Retina (tissue), 1 donor: ENCODE measurements around the gene COA3.

Experiments used
- DNase-seq: peaks from one replicate; pipeline ENCODE4 v3.0.0-alpha.2; 2016

The COA3 gene

DNA sequence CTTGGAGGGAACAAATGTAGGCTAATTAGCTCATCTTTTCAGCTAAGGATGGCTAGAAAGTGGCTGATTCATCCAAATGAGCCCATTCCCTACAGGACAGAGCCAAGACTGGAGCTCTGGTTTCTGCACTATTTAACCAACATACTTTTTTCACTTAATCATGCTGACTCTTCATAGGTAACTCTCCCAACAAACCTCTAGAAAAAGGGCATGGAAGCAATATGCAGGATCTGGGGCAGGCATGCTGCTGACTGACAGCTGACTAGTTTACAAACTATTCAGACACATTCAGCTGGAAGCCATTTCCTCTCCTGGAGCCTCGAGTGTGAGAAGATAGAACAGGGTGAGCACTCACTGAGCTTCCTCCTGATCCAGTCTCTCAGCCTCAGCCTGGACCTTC is 19.4 kb upstream of the COA3 start:
- DNase-seq = no peak

DNA sequence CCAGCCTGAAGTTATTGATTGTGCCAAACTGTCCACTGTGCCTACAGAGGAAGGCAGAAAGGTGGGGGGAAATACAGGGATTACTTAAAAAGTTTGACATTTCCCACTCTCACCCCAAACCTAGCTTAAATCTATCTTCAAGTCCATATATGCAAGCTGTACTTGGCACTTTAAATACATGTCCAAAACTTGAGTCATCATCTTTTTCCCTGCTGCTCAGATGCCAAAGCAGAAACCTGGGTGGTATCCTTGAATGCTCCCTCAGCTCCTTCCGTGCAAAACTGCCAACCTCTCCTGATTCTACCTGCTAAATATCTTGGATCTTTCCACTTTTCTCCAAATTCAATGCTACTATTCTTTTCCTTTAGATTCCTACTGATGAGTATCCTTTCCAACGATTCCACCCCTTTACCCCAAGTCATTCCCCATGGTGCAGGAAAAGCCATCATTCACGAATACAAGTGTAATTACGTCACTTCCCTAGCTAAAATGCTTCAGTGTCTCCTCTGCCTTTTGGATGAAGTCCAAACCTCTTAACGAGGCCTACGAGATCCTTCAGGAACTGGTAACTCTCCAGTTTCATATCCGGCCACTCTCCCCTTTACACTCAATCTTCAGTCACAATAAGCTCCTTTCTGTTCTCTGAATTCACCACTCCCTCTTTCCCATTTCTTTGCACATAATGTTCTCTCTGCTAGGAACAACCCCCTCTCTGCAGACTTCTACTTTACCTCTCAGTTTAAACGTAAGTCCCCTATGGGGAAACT is 16.3 kb upstream of the COA3 start:
- no peak for DNase-seq

DNA sequence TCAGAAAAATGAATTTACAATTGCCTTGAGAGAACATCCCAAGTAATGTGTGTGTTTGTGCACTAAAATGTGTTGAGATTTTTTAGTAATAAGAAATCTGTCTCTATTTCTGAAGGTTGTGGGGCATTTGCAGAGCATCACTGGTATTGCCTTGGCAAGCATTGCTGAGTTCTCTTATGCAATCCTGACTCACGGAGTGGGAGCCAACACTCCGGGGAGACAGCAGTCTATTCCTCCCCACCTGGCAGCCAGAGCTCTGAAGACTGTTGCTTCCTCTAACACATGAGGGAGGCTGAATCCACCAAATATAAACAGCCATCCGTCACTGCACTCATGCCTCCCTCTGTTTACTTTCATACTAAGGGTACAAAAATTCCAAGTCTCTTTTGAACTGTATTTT is 10.7 kb upstream of the COA3 start:
- DNase-seq = no peak

DNA sequence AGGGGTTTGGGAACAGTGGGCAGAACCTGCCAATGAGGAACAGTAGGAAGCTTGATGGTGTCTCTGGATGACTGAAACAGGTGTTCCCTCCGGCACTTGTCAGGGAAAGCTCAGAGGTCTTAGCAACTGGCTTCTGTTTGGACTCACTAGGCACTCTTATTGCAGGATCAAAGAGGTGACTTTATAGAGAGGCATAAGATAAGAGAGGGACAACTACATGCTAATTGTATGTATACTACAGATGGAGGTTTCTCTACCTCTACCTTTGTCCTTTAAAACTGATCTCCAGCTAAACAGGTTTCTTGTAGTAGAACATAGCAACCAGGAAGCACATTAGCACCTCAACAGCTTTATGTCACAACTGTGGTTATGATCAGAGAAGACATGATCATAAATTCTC is 7.7 kb upstream of the COA3 start:
- DNase-seq = no peak

DNA sequence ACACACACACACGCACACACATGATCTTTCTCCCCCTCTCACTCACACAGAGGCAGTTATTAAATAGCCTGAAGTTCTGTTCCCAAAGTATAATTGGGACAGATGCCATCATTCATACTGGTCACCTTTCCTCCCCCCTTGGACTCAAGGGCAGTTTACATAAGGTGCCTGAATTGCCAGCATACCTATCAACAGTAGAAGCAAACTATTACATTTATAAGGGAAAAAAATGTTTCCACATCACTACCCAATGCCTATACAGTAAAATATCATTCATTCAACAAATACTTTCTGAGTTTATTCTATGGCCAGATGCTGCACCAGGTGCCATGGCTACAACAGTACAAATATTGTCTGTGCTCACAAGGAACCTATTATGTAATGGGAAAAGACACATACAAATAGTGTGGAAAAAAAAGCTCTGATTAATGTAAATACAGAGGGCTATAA is 6.4 kb upstream of the COA3 start:
- DNase-seq = no peak

DNA sequence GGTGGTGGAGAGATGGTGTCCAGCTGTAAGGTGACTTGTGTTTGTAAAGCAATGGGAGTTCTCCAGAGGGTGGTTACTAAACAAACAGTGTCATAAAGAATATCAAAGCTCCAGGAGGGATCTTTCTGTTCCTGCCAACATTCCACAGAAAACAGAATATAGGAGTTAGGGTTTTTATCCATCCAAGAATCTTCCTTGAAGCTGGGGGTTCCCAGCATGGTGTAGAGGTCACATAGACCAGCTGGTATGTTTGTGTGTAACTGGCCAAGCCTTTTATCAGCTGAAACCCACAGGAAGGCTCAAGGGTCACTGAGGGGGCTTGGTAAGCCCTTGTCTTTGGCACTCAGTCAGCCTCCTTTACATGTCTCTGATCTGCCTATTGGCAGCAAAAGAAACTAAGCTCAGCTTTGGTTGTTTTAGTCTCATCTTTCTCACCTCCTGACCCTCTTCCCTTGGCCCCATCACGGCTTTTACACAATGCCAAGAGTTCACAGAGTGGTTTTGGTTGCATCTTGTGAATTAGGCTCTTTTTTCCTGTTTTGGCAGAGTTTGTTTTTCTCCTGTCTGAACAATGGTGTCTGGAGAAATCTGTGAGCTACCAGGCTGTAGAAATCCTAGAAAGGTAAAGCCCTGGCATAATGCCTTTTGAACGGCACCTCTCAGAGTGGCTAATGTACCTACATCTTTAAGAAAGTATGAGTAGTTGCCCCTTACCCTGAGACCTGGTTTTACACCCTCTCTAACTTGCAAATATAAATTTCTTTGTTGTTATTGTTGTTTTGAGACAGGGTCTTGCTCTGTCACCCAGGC is 4.8 kb upstream of the COA3 start:
- DNase-seq = no peak

DNA sequence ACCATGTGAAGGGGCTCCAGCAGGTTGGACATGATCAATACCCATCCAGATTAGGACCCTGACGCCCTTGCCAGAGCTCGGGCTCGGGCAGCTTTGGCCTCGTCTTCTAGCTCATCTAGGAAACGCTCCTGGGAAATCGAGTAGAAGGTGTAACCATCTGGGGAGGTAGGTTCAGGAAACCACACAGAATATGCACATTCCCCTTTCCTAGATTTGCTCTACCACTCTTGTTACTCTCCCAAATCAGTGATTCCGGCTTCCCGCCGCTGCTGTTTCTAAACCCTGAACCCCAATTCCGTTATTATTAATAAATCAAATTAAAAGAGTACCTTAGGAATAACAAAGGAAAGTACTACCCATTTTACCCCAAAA is 507 bp downstream of the COA3 start:
- peak; percentile 16 for DNase-seq

DNA sequence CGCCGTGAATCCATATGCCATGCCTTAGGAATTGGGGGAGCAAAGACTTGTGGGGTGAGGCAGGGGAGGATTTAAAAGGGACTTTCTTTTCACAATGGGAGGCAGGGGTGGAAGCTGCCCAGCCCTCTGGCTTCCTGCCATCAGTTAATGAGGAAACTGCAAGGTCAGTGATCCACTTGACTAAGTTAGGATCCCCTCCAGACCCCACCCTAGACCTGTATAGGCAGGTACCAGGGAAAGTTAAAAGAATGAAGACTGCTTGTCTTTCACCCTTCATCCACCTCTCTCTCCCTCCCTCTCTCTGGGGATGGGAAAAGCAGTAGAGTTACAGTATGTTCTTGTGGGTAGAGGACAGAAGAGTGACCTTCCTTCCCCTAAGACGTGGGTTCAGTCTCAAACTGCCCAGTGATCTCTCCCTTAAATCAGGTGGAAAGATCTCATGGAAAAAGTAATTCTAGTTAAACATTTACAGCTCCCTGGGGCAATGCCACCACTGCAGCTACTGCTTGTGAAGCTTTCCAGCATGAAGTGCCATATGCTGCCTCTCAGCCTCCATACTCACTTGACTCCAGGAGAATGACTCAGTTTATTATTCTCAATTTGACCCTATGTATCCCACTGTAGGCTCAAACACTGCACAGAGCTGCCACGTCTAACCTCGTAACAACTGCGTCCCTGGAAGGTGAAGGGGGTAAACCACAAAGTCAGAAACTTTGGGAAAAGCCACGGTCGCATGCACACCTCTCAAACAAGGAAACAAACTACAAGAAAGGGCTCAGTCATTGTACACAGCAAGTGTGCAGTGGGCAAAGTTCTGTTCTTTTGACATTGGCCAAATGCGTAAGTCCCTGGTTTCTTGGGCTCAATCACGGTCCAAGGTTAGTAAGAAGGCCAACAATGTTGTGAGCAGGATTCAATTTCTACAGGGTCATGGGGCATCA is 1.2 kb downstream of the COA3 start:
- no peak for DNase-seq

DNA sequence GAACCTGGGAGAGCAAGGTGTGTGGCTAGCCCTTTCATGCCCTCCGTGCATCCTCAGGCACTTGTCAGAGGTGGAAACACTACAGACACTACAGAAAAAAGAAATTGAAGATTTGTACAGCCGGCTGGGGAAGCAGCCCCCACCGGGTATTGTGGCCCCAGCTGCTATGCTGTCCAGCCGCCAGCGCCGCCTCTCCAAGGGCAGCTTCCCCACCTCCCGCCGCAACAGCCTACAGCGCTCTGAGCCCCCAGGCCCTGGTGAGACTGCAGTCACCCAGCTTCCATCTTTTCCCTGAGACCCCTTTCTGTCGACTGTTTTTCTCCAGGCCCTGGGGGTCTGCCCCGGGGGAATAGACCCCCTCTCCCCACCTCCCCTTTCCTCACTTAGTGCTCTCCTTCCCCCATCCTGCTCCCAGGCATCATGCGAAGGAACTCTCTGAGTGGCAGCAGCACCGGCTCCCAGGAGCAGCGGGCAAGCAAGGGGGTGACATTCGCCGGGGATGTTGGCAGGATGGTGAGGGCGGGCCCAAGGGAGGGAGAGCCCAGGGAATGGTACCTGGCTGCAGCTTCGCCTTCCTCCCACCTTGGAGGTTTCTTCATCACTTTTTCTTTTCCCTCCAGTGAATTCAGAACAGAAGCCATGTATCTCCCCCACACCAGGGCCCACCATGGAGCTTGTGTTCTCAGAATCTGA is 2.3 kb downstream of the COA3 start:
- no peak for DNase-seq

DNA sequence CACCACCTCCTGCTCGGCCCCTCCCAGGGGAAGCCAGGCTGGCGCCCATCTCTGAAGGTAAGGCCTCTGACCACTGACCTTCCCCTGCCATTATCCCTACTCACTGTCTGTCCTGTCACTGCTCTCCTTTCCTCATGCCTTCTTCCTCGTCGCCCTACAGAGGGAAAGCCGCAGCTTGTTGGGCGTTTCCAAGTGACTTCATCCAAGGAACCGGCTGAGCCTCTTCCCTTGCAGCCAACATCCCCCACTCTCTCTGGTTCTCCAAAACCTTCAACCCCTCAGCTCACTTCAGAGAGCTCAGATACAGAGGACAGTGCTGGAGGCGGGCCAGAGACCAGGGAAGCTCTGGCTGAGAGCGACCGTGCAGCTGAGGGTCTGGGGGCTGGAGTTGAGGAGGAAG is 3.0 kb downstream of the COA3 start:
- DNase-seq = no peak

DNA sequence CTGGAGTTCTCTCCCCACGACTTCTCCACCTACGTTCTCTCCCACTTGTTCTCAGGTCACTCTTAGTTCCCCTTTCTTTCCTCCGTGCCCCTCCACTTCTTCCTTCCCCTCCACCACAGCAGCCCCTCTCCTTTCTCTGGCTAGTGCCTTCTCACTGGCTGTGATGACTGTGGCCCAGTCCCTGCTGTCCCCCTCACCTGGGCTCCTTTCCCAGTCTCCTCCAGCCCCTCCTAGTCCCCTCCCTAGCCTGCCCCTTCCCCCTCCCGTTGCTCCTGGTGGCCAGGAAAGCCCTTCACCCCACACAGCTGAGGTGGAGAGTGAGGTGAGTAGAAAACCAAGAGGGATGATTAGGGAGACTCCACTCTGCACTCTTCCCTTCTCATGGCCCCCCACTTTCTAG is 3.4 kb downstream of the COA3 start:
- DNase-seq = no peak

DNA sequence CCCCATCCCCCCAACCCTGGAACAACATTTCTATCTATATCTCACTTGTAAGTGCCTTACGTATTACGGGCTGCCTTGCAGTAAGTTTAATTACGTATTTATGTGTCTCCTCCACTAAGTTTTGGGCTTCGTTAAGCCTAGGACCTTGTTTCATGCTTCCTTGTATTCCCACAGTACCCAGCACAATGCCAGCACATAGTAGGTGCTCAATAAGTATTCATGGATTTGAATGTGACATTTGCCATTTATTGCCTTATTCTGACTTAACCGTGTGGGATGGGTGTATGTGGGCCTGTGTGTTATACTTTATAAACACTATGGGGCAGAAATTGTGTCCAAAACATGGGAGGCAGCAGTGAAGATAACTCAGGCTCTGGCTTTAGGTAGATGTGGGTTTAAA is 6.0 kb downstream of the COA3 start:
- no peak for DNase-seq

DNA sequence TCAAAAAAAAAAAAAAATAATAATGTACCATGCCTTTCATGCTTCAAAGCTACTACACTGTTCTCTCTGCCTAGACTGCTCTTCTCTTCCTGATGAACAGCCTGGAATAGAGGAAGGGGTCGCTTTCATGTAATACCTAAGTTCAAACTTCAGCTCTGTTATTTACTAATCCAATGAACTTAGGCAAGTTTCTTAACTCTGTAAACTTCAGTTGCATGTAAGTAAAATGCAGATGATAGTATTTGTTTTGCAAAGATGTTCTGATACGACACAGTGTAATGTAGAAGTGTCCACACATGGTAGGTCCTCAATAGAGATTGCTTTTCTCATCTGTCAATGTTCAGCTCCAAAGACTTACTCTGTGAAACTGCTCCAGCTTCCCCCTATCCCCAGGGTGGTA is 6.6 kb downstream of the COA3 start:
- DNase-seq = no peak

DNA sequence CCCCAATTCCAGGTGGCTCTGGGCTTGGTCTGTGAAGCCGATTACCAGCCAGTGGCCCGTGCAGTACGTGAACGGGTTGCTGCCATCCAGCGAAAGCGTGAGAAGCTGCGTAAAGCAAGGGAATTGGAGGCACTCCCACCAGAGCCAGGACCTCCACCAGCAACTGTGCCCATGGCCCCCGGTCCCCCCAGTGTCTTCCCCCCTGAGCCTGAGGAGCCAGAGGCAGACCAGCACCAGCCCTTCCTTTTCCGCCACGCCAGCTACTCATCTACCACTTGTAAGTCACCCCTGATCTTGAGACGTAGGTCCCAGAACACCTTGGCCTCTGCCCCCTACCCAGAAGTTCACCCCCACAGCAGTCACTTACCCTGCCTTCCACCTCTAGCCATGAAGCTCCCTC is 11.2 kb downstream of the COA3 start:
- DNase-seq = no peak

DNA sequence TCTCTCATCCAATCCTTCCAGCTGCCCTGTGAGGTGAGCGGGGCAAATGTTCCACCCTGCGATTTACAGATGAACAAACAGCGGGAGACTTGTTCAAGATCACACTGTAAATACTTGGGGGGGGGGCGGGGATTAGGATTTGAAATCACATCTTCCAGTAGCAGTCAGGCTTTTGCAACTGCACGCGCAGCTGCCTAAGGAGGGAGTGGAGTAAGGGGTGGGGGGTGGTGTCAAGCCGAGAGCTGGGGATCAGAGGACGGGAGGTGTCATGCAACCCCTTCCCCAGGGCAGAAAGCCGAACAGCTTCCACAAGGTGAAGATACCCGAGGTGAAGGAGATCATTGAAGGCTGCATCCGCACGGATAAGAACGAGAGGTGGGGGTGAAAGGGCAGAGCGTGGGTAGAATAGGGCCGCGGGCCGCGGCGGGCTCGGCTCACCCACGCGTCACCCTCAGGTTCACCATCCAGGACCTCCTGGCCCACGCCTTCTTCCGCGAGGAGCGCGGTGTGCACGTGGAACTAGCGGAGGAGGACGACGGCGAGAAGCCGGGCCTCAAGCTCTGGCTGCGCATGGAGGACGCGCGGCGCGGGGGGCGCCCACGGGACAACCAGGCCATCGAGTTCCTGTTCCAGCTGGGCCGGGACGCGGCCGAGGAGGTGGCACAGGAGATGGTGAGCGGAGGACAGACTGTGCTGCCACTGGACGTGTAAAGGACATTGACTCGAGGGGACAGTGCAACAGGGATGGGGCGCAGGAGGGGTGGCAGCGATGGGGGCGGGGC is 13.5 kb downstream of the COA3 start:
- peak; percentile 47 for DNase-seq

DNA sequence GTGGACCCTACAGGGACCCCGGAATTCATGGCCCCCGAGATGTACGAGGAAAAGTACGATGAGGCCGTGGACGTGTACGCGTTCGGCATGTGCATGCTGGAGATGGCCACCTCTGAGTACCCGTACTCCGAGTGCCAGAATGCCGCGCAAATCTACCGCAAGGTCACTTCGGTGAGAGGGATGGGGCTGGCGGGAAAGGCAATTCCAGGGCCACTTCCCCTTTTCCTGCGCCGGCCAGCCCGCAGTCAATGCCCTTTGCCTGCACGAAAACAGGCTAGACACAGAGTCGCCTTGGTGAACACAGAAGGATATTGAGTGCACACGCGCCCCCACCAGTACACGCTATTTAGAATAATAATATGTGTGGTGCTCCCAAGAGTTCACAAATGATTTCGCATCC is 14.1 kb downstream of the COA3 start:
- DNase-seq = no peak

DNA sequence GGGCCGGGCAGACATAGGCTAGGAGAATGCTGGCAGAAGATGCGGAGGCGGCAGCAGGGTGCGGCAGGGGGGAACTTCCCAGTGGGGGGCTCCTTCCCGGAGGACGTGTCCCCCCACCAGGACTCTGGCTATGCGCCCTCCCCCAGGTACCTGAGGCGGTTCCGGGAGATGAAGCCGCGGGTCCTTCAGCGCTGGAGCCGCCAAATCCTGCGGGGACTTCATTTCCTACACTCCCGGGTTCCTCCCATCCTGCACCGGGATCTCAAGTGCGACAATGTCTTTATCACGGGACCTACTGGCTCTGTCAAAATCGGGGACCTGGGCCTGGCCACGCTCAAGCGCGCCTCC is 14.7 kb downstream of the COA3 start:
- DNase-seq = peak; percentile 10

DNA sequence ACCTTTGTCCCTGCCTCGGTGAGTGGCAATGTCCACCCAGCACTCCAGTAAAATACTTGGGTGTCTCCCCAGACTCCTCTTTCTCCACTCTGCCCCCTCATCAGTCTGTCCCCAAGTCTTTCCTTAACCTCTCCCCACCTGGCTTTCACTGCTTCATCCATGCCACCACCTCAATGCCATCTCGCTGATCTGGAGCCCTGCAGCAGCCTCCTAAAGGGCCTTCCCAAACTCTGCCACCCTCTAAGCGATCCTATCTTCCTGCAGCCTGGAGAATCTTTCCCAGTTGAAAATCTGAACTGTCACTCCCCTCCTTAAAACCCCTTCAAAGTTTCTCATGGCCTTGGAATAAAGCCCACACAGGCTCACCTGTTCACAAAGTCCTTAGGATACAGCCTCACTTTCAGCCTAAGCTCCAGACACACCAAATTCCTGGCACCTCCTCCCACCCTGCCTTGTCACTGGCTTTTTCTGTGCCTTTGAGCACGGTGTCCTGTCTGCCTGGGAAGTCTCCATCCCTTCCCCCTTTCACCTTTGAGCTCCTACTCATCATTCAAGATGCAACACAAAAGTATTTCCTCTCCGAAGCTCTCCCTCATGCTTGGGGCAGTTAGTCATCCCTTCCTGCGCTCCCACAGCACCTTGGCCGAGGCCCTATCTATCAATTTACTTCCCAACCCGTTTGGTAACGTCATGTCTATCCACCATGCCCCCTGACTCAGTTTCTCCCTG is 15.3 kb downstream of the COA3 start:
- no peak for DNase-seq

DNA sequence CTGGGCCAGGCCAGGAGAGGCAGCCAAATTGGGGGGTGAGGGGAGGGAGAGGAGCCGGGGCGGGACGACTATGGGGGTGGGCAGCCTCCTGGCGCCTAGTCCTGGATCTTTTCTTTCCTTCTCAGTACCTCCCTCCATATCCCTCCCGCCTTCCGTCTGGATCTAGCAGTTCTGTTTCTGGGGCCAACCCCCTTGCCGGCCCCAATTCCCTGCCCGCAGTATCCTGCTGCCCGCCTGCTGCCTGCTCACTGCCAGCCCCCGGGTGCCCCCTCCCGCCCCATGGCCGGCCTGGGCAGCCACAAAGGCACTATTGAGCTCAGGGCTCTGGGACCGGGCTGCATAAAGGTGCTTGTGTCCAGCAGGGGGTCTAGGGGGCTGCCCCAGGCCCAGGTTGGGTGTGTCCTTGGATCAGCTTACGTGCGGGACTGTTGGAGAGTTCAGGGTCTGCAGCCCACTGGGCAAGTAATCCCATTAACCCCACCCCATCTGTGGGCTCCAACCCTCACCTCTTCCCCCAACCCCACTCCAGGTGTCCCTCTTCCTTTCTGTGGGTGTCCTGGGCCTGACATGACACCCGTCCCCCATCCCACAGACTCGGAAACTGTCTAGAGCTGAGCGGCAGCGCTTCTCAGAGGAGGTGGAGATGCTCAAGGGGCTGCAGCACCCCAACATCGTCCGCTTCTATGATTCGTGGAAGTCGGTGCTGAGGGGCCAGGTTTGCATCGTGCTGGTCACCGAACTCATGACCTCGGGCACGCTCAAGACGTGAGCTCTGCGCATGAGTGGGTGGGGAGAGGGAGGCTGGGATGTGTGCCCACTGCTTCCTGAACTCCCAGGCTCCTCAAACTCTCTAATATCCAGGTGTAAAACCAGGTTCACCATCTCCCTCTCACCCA is 16.1 kb downstream of the COA3 start:
- DNase-seq = no peak

DNA sequence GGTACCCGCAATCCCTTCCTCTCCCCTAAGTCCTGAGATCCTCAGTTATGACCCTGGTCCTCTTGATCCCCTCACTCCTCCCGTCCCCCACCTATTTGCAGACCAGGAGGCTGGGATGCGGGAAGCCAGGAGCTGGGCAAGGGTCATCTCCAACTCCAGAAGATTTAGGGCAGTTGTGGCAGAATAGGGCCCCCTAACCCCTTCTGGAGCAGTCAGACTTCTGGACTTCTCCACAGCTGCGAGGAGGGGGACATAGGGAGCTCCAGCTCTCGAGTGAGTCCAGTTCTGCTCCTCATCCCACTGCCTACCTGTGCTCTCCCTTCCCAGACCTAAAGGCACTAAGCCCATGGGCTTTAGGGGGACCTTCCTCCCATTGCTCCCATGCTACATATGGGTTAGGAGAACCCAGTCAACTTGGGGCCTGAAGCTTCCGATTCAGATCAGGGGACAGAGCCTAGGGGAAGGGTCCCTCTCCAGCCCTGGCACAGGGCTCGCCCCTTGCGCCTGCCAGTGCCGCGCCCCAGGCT is 16.8 kb downstream of the COA3 start:
- DNase-seq = peak; percentile 12
